Stimulated activated naive CD8-positive, alpha-beta T cell treated with anti-CD3 and anti-CD28 coated beads, Interleukin-15, Interleukin-2, amounts not matched to agents 100 U/mL and 50 U/mL, for 24 hours (primary cell): ENCODE results near the gene RASSF3.

Source experiments
- ATAC-seq: fragments of 150-1000 bp; cut with Tn5 transposase; one replicate; pipeline ENCODE4 v1.10.0; 2021
- DNase-seq: peaks from one replicate; pipeline ENCODE4 v3.0.0; 2021

Gene RASSF3

GRCh38 chr12:64729909-64730587 is 119.8 kb downstream of the RASSF3 start:
- DNase-seq (no peak), ATAC-seq (no peak)

- ATAC-seq (peak; percentile 46), DNase-seq (no peak)
These were observed 120.3 kb downstream of the RASSF3 start for GRCh38 chr12:64730588-64730969.

GRCh38 chr12:64731683-64732082 is 121.4 kb downstream of the RASSF3 start:
- no peak for DNase-seq
- ATAC-seq: no peak

GRCh38 chr12:64733857-64734256 is 123.6 kb downstream of the RASSF3 start:
- no peak for DNase-seq
- no peak for ATAC-seq

- no peak for DNase-seq
- ATAC-seq: no peak
These were observed 125.1 kb downstream of the RASSF3 start for GRCh38 chr12:64735442-64735841.

- DNase-seq: no peak
- ATAC-seq: no peak
These were observed 126.5 kb downstream of the RASSF3 start for GRCh38 chr12:64736771-64737170.

GRCh38 chr12:64737539-64737938 is 127.2 kb downstream of the RASSF3 start:
- DNase-seq: no peak
- ATAC-seq: no peak

GRCh38 chr12:64739778-64740177 is 129.5 kb downstream of the RASSF3 start:
- ATAC-seq: no peak
- DNase-seq: no peak

- no peak for ATAC-seq
- no peak for DNase-seq
These were observed 130.4 kb downstream of the RASSF3 start for GRCh38 chr12:64740646-64741045.

- DNase-seq (no peak), ATAC-seq (peak; percentile 40)
These were observed 132.1 kb downstream of the RASSF3 start for GRCh38 chr12:64742416-64742815.

- ATAC-seq (no peak), DNase-seq (no peak)
These were observed 132.9 kb downstream of the RASSF3 start for GRCh38 chr12:64743206-64743605.

GRCh38 chr12:64744422-64745258 is 134.3 kb downstream of the RASSF3 start:
- ATAC-seq: no peak
- DNase-seq: no peak

GRCh38 chr12:64745259-64745807 is 135.0 kb downstream of the RASSF3 start:
- DNase-seq: no peak
- no peak for ATAC-seq

GRCh38 chr12:64745980-64746379 is 135.7 kb downstream of the RASSF3 start:
- ATAC-seq: no peak
- no peak for DNase-seq

GRCh38 chr12:64746663-64747062 is 136.4 kb downstream of the RASSF3 start:
- no peak for DNase-seq

More at GRCh38 chr12:64746663-64747062, 136.4 kb downstream of the RASSF3 start:
- no peak for ATAC-seq
